ENCODE data around the gene ST8SIA6. TPM values are rescaled to one million over a fixed set of nuclear protein-coding genes. Genes with fewer than 3 reads are reported as not detected.

The ST8SIA6 gene
- 1.6 TPM in 1 of 2 replicates, not detected in the other for total RNA-seq

GRCh38 chr10:17454161-17455014 lies at the start of gene ST8SIA6:
TSS of gene ST8SIA6 (minus strand) at chr10:17454595. CDS start at chr10:17454255, 340 bp downstream.

Other genes with a start within 250 kb of the ST8SIA6 start
- 6,635 and 6,679 TPM in 2 replicates for gene VIM, start 226.4 kb downstream of the ST8SIA6 start, total RNA-seq
- 14.8 and 27.5 TPM in 2 replicates for gene HACD1, start 162.8 kb upstream of the ST8SIA6 start, total RNA-seq
- gene STAM, start 189.6 kb upstream of the ST8SIA6 start, total RNA-seq = 22.2 and 23.4 TPM in 2 replicates

Measured in pericardium fibroblast (primary cell).